ENCODE results near the gene ACOT7.

The ACOT7 gene

GRCh38 chr1:6269720-6270400, 123.7 kb downstream of the ACOT7 start:
- no peak for DNase-seq (ENCODE audit: low spot score)

GRCh38 chr1:6269296-6269695, 124.3 kb downstream of the ACOT7 start:
- DNase-seq (ENCODE audit: low spot score) = no peak

- DNase-seq (ENCODE audit: low spot score) = no peak
These were observed 125.2 kb downstream of the ACOT7 start for GRCh38 chr1:6268415-6268814.

- no peak for DNase-seq (ENCODE audit: low spot score)
These were observed 125.8 kb downstream of the ACOT7 start for GRCh38 chr1:6267686-6268322.

GRCh38 chr1:6266641-6267040, 126.9 kb downstream of the ACOT7 start:
- DNase-seq (ENCODE audit: low spot score) = no peak

- no peak for DNase-seq (ENCODE audit: low spot score)
These were observed 128.4 kb downstream of the ACOT7 start for GRCh38 chr1:6265151-6265550.

- DNase-seq (ENCODE audit: low spot score) = no peak
These were observed 129.9 kb downstream of the ACOT7 start for GRCh38 chr1:6263716-6264115.

GRCh38 chr1:6262555-6263420, 130.8 kb downstream of the ACOT7 start:
- no peak for DNase-seq (ENCODE audit: low spot score)

- DNase-seq (ENCODE audit: low spot score) = no peak
These were observed 132.0 kb downstream of the ACOT7 start for GRCh38 chr1:6261615-6261995.

GRCh38 chr1:6260961-6261614, 132.5 kb downstream of the ACOT7 start, which contains the start of gene GPR153:
Gene GPR153 (minus strand): TSS chr1:6261098. CDS start chr1:6254905, 6,193 bp downstream.
- DNase-seq (ENCODE audit: low spot score) = peak; percentile 62

GRCh38 chr1:6260433-6260934, 133.1 kb downstream of the ACOT7 start:
- DNase-seq (ENCODE audit: low spot score) = no peak

- peak; percentile 92 for DNase-seq (ENCODE audit: low spot score)
These were observed 133.8 kb downstream of the ACOT7 start for GRCh38 chr1:6259491-6260362.

GRCh38 chr1:6258675-6259074, 134.9 kb downstream of the ACOT7 start:
- DNase-seq (ENCODE audit: low spot score) = no peak

GRCh38 chr1:6257541-6258069, 136.0 kb downstream of the ACOT7 start:
- DNase-seq (ENCODE audit: low spot score) = no peak

GRCh38 chr1:6256645-6257044, 136.9 kb downstream of the ACOT7 start:
- DNase-seq (ENCODE audit: low spot score) = no peak

GRCh38 chr1:6254691-6255090, 138.9 kb downstream of the ACOT7 start:
- DNase-seq (ENCODE audit: low spot score) = no peak

- no peak for DNase-seq (ENCODE audit: low spot score)
These were observed 140.2 kb downstream of the ACOT7 start for GRCh38 chr1:6253380-6253779.

GRCh38 chr1:6252374-6252710, 141.2 kb downstream of the ACOT7 start:
- DNase-seq (ENCODE audit: low spot score) = no peak

GRCh38 chr1:6251681-6252373, 141.7 kb downstream of the ACOT7 start:
- DNase-seq (ENCODE audit: low spot score) = no peak

GRCh38 chr1:6251233-6251632, 142.3 kb downstream of the ACOT7 start:
- no peak for DNase-seq (ENCODE audit: low spot score)
